Measurements from ENCODE around the gene ERF. TPM values are rescaled to one million over a fixed set of nuclear protein-coding genes. Genes with fewer than 3 reads are reported as not detected.

Gene ERF
- total and polyA plus RNA-seq, 7 donors: 7.1 to 13.5 (median 11.4) TPM

DNA sequence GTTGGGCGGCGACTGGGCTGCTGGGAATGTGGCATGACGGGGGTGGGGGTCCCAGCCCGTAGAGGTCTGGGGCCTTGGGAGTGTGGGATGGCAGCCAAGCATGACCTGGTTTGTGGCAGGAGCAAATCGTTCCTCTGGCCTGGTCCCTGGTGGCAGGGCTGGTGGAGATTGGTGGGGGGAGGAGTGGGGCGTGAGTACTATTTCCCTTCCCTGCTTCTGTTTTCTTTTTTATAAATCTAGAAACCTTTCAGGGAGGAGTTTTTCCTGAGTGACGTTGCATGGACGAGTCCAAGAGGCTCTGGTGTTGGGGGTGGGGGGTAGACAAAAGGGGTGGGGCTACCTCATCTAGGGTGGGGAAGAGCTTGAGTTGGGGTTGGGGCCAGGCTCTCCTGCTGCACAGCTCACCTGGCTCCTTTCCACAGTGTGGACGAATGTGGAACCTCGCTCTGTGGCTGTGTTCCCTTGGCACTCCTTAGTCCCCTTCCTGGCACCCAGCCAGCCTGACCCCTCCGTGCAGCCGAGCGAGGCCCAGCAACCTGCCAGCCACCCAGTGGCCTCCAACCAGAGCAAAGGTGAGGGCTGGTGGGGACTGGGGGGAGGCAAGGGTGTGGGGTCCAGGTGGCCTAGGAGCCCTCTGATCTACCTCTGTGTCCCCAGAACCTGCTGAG is 31.6 kb upstream of the ERF start:
- 21 to 26% (median 25%) methylated on average over 13 of the region's 13 CpGs for WGBS, 3 donors
- Histone ChIP-seq H3K27ac (peak overlapping the region; percentile 23), H3K4me3 (peak overlapping the region; percentile 68), H3K36me3 (ENCODE audit: insufficient read depth in 1 of 2, low read depth in 1 of 2) (peaks cover 8 to 48% of the 10 kb centered on the region in 2 donors), H3K27me3 (ENCODE audit: insufficient read depth in 3 of 3, low read length in 2 of 3) (no peaks in the 10 kb centered on the region), H3K4me1 (peaks cover 38% of the 10 kb centered on the region), H3K9me3 (no peaks in the 10 kb centered on the region)
- no peak for ATAC-seq
- intact Hi-C loops (cut with DNase I): no loop called here
- peak in 1 of 2 donors; percentile 69 for DNase-seq
- TF ChIP-seq, protein P1, sequence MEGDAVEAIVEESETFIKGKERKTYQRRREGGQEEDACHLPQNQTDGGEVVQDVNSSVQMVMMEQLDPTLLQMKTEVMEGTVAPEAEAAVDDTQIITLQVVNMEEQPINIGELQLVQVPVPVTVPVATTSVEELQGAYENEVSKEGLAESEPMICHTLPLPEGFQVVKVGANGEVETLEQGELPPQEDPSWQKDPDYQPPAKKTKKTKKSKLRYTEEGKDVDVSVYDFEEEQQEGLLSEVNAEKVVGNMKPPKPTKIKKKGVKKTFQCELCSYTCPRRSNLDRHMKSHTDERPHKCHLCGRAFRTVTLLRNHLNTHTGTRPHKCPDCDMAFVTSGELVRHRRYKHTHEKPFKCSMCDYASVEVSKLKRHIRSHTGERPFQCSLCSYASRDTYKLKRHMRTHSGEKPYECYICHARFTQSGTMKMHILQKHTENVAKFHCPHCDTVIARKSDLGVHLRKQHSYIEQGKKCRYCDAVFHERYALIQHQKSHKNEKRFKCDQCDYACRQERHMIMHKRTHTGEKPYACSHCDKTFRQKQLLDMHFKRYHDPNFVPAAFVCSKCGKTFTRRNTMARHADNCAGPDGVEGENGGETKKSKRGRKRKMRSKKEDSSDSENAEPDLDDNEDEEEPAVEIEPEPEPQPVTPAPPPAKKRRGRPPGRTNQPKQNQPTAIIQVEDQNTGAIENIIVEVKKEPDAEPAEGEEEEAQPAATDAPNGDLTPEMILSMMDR (IDR thresholded peaks at IDR 0.05): no peak

DNA sequence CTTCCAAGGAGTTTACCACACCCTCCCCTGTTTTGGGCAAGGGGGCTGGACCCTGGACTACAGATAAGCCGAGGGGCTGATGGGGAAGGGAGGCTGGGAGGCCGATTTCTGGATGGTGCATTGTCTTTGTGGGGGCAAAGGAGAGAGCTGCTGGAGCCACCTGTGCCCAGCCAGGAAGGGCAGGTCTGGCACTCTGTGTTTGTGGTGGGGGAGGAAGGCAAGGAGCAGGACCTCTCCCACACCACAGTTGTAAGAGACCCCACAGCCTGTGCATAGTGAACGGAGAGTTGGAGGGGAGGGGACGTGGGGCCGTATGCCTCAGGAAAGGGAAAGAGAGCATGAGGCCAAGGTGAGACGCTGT is 31.0 kb upstream of the ERF start:
- no peaks in the 10 kb centered on the region for H3K9me3 ChIP-seq
- H3K4me3 ChIP-seq: peak overlapping the region; percentile 68

DNA sequence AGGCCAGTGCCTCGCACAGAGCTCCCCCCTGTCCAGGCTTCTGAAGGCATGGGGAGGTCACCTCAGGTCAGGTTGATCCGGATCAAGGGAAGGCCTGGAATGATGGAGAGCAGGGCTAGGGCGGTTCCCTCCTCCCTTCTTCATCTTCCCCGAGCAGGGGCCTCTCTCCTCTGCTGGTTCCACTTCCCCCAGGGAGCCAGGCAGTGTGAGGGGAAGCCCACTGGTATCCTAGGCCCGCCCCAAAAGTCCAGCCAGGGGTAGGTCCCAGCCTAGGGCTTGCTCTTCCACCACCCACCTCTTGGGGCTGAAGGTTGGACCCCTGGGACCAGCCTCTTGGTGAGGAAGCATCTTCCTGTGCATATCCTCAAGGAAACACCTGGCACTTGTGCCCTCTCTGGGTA is 30.6 kb upstream of the ERF start:
- no peak for ATAC-seq
- Histone ChIP-seq H3K36me3 (ENCODE audit: insufficient read depth in 1 of 2, low read depth in 1 of 2) (peaks cover 7 to 39% of the 10 kb centered on the region in 2 donors), H3K4me3 (peak overlapping the region; percentile 68), H3K4me1 (peaks cover 44% of the 10 kb centered on the region), H3K27me3 (ENCODE audit: insufficient read depth in 3 of 3, low read length in 2 of 3) (no peaks in the 10 kb centered on the region), H3K27ac (peak overlapping the region; percentile 23), H3K9me3 (no peaks in the 10 kb centered on the region)
- intact Hi-C loops (cut with DNase I): no loop called here
- TF ChIP-seq, protein P1 (IDR thresholded peaks at IDR 0.05): no peak
- DNase-seq: no peak
- 24 to 27% (median 26%) methylated on average over 3 to 5 of the region's 5 CpGs for WGBS, 3 donors

More for the DNA sequence above, 31.0 kb upstream of the ERF start:
- TF ChIP-seq, protein P1 (IDR thresholded peaks at IDR 0.05): no peak
- DNase-seq (peak in 1 of 2 donors; percentile 51), ATAC-seq (no peak)
- no peaks in the 10 kb centered on the region for H3K27me3 ChIP-seq (ENCODE audit: insufficient read depth in 3 of 3, low read length in 2 of 3)
- H3K27ac ChIP-seq: peak overlapping the region; percentile 23
- 45 to 54% (median 51%) methylated on average over 4 to 6 of the region's 6 CpGs for WGBS, 3 donors
- H3K36me3 ChIP-seq (ENCODE audit: insufficient read depth in 1 of 2, low read depth in 1 of 2): peaks cover 8 to 43% of the 10 kb centered on the region in 2 donors
- intact Hi-C loops (cut with DNase I): no loop called here
- peaks cover 43% of the 10 kb centered on the region for H3K4me1 ChIP-seq

DNA sequence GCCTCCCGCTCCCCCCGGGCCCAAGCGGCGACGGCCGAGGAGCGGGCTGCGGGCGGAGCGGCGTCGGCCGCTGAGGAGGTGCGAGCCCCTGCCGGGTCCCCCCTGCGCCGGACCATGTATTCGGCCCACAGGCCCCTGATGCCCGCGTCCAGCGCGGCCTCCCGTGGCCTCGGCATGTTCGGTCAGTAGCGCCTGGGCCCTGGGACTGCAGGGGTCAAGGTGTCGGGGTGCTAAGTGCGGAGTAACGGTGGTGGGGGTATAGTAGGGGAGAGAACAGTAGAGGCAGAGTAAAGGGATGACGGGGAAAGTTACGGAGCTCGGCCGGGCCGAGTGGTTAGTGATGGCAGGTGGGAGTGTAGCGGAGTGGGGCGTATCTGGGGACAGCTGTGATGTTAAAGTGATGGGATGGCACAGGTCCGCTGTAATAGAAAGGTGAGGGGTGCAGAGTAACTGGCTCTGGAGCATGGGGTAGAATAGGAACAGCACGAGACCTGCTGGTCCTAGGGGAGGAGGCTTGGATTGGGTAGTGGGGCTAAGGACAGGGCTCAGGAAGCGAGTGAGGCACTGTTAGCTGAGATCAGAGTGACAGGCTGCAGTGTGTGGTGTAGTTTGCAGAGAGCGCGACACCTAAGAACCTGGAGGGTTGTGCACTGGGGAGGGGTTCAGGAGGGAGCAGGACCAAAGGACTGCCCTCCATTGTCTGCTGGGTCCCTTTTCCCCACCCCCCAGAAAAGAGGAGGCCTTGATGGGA is 29.8 kb upstream of the ERF start:
- no peaks in the 10 kb centered on the region for H3K9me3 ChIP-seq
- H3K4me1 ChIP-seq: peaks cover 44% of the 10 kb centered on the region
- DNase-seq: peak in 1 of 2 donors; percentile 62
- no peak for ATAC-seq
- H3K4me3 ChIP-seq: peak overlapping the region; percentile 68
- H3K36me3 ChIP-seq (ENCODE audit: insufficient read depth in 1 of 2, low read depth in 1 of 2): peaks cover 4 to 31% of the 10 kb centered on the region in 2 donors
- TF ChIP-seq, protein P1 (IDR thresholded peaks at IDR 0.05): no peak
- 4 to 11% (median 4%) methylated on average over 27 to 41 of the region's 41 CpGs for WGBS, 3 donors
- H3K27me3 ChIP-seq (ENCODE audit: insufficient read depth in 3 of 3, low read length in 2 of 3): no peaks in the 10 kb centered on the region
- intact Hi-C loops (cut with DNase I): no loop called here
- peak overlapping the region; percentile 52 for H3K27ac ChIP-seq

Measured in psoas muscle (tissue), 8 donors.